ENCODE data around the gene CYTH4. TPM values are rescaled to one million over a fixed set of nuclear protein-coding genes. Genes with fewer than 3 reads are reported as not detected.

Gene CYTH4
- total RNA-seq, 1 donor from 2014 or later = under 0.01 TPM

GRCh38 chr22:37269936-37270678 is 12.2 kb upstream of the CYTH4 start:
- no peak for DNase-seq (ENCODE audit: low read depth, low spot score)

GRCh38 chr22:37270928-37271650 is 11.2 kb upstream of the CYTH4 start:
- DNase-seq (ENCODE audit: low read depth, low spot score) = no peak

- no peak for DNase-seq (ENCODE audit: low read depth, low spot score)
Observed at GRCh38 chr22:37273126-37273845, 9.0 kb upstream of the CYTH4 start.

- no peak for DNase-seq (ENCODE audit: low read depth, low spot score)
Observed at GRCh38 chr22:37273846-37274225, 8.5 kb upstream of the CYTH4 start.

GRCh38 chr22:37274380-37274862 is 7.9 kb upstream of the CYTH4 start:
- DNase-seq (ENCODE audit: low read depth, low spot score) = no peak

GRCh38 chr22:37275134-37275533 is 7.2 kb upstream of the CYTH4 start:
- DNase-seq (ENCODE audit: low read depth, low spot score) = no peak

GRCh38 chr22:37275622-37276021 is 6.7 kb upstream of the CYTH4 start:
- DNase-seq (ENCODE audit: low read depth, low spot score) = no peak

GRCh38 chr22:37276776-37277175 is 5.5 kb upstream of the CYTH4 start:
- no peak for DNase-seq (ENCODE audit: low read depth, low spot score)

GRCh38 chr22:37277384-37277783 is 4.9 kb upstream of the CYTH4 start:
- no peak for DNase-seq (ENCODE audit: low read depth, low spot score)

- no peak for DNase-seq (ENCODE audit: low read depth, low spot score)
Observed at GRCh38 chr22:37278261-37278660, 4.0 kb upstream of the CYTH4 start.

- DNase-seq (ENCODE audit: low read depth, low spot score) = no peak
Observed at GRCh38 chr22:37279331-37280181, 2.8 kb upstream of the CYTH4 start.

GRCh38 chr22:37280718-37281117 is 1.6 kb upstream of the CYTH4 start:
- DNase-seq (ENCODE audit: low read depth, low spot score) = no peak

- no peak for DNase-seq (ENCODE audit: low read depth, low spot score)
Observed at GRCh38 chr22:37281195-37281594, 1.1 kb upstream of the CYTH4 start.

- no peak for DNase-seq (ENCODE audit: low read depth, low spot score)
Observed at GRCh38 chr22:37281646-37282384, 493 bp upstream of the CYTH4 start.

- DNase-seq (ENCODE audit: low read depth, low spot score) = no peak
Observed at GRCh38 chr22:37283393-37283937, 1.2 kb downstream of the CYTH4 start.

- no peak for DNase-seq (ENCODE audit: low read depth, low spot score)
Observed at GRCh38 chr22:37284126-37284804, 2.0 kb downstream of the CYTH4 start.

- no peak for DNase-seq (ENCODE audit: low read depth, low spot score)
Observed at GRCh38 chr22:37284805-37285355, 2.6 kb downstream of the CYTH4 start.

- no peak for DNase-seq (ENCODE audit: low read depth, low spot score)
Observed at GRCh38 chr22:37285937-37286336, 3.6 kb downstream of the CYTH4 start.

- DNase-seq (ENCODE audit: low read depth, low spot score) = no peak
Observed at GRCh38 chr22:37287550-37287951, 5.2 kb downstream of the CYTH4 start.
